IMR-90 (cell line): ENCODE results near the gene RGMB. TPM values are rescaled to one million over a fixed set of nuclear protein-coding genes. Genes with fewer than 3 reads are reported as not detected.
A peak's percentile ranks its signal among the peaks of the same experiment; 100 is the strongest.

Experiments
- ATAC-seq: fragments of 200-7000 bp; cut with Tn5 transposase; 2 replicates; pipeline ENCODE4 v1.9.1; 2020; ENCODE audit warnings: low read depth, mild to moderate bottlenecking, moderate library complexity
- BruUV-seq: library from RNA; stranded (reverse); fragments of 400-500 nt; replicated peaks from 2 replicates; lab custom pipeline; 2021; lab: Mats Ljungman, UMichigan
- CTCF ChIA-PET: fragments of 300-600 bp; formaldehyde crosslinking; extraction: SDS; loops from one replicate; lab custom pipeline; 2021; ENCODE audit warnings: antibody characterized with exemption; lab: Yijun Ruan, JAX
- POLR2A ChIA-PET: fragments of 300-600 bp; sonication (Branson Sonifier 250); formaldehyde crosslinking; loops from one replicate; lab custom pipeline; 2022; ENCODE audit warnings: antibody characterized with exemption; ENCODE audit not compliant: unreplicated experiment; lab: Charles Lee
- DNase-seq: peaks from one replicate; pipeline ENCODE4 v3.0.0; 2013
- H2AFZ ChIP-seq: replicated peaks from 2 replicates; pipeline ENCODE3; 2013; ENCODE audit warnings: low read length, mild to moderate bottlenecking; ENCODE audit not compliant: poor library complexity
- H2AK5ac ChIP-seq: 2 replicates; pipeline ENCODE4 v1.6.1; 2013; ENCODE audit warnings: low read depth, low read length, inconsistent platforms
- H2AK9ac ChIP-seq: replicated peaks from 2 replicates; pipeline ENCODE3; 2013; ENCODE audit warnings: mild to moderate bottlenecking, low read depth, low read length, moderate library complexity; ENCODE audit not compliant: poor library complexity
- H2BK120ac ChIP-seq: 2 replicates; pipeline ENCODE4 v1.6.1; 2013; ENCODE audit warnings: low read depth, low read length, inconsistent platforms
- H2BK15ac ChIP-seq: 3 replicates; pipeline ENCODE4 v1.6.1; 2013; ENCODE audit warnings: low read depth, low read length, inconsistent platforms
- H2BK20ac ChIP-seq: 2 replicates; pipeline ENCODE4 v1.6.1; 2013; ENCODE audit warnings: low read depth, mild to moderate bottlenecking, inconsistent platforms, low read length, moderate library complexity
- H2BK5ac ChIP-seq: 2 replicates; pipeline ENCODE4 v1.6.1; 2013; ENCODE audit warnings: mild to moderate bottlenecking, low read depth, low read length, inconsistent platforms; ENCODE audit not compliant: poor library complexity, severe bottlenecking
- H3K14ac ChIP-seq: replicated peaks from 2 replicates; pipeline ENCODE4 v1.6.1; 2013; ENCODE audit warnings: low read depth, low read length, inconsistent platforms
- H3K18ac ChIP-seq: 2 replicates; pipeline ENCODE4 v1.6.1; 2013; ENCODE audit warnings: low read depth, low read length, control low read depth
- H3K23ac ChIP-seq: 2 replicates; pipeline ENCODE4 v1.6.1; 2013; ENCODE audit warnings: low read depth, low read length, inconsistent platforms
- H3K27ac ChIP-seq: 2 replicates; pipeline ENCODE4 v1.5.1; 2013; ENCODE audit warnings: mild to moderate bottlenecking, control low read depth, low read length; ENCODE audit not compliant: insufficient read depth
- H3K27me3 ChIP-seq: 2 replicates; pipeline ENCODE4 v1.6.1; 2013; ENCODE audit warnings: low read length; ENCODE audit not compliant: control insufficient read depth, insufficient read depth
- H3K36me3 ChIP-seq: 2 replicates; pipeline ENCODE4 v1.6.1; 2013; ENCODE audit warnings: low read length, mixed read lengths; ENCODE audit not compliant: control insufficient read depth, insufficient read depth
- H3K4ac ChIP-seq: 2 replicates; pipeline ENCODE4 v1.6.1; 2013; ENCODE audit warnings: low read depth, low read length, inconsistent platforms
- H3K4me1 ChIP-seq: 2 replicates; pipeline ENCODE4 v1.6.1; 2013; ENCODE audit warnings: low read length, mixed read lengths; ENCODE audit not compliant: control insufficient read depth, insufficient read depth
- H3K4me2 ChIP-seq: 2 replicates; pipeline ENCODE4 v1.6.1; 2013; ENCODE audit warnings: low read depth, mild to moderate bottlenecking, control low read depth, low read length, moderate library complexity
- H3K4me3 ChIP-seq: 2 replicates; pipeline ENCODE4 v1.5.1; 2013; ENCODE audit warnings: low read depth, mild to moderate bottlenecking, control low read depth, low read length, moderate library complexity; ENCODE audit not compliant: insufficient read depth
- H3K56ac ChIP-seq: 2 replicates; pipeline ENCODE4 v1.6.1; 2013; ENCODE audit warnings: low read length, inconsistent platforms; ENCODE audit not compliant: insufficient read depth; ENCODE audit errors: extremely low read depth
- H3K79me1 ChIP-seq, 2 experiments: 2 replicates each; pipeline ENCODE4 v1.6.1; 2013; ENCODE audit warnings: low read length in 2 of 2, inconsistent platforms in 1 of 2, low read depth in 1 of 2
- H3K9ac ChIP-seq: 2 replicates; pipeline ENCODE4 v1.6.1; 2013; ENCODE audit warnings: low read depth, low read length, control low read depth
- H3K9me1 ChIP-seq: 2 replicates; pipeline ENCODE4 v1.6.1; 2013; ENCODE audit warnings: low read length, inconsistent platforms; ENCODE audit not compliant: insufficient read depth
- H3K9me3 ChIP-seq: 2 replicates; pipeline ENCODE4 v1.6.1; 2013; ENCODE audit warnings: low read length; ENCODE audit not compliant: control insufficient read depth, insufficient read depth
- H4K20me1 ChIP-seq: 2 replicates; pipeline ENCODE4 v1.6.1; 2013; ENCODE audit warnings: low read length, inconsistent platforms; ENCODE audit not compliant: insufficient read depth
- H4K5ac ChIP-seq: 2 replicates; pipeline ENCODE4 v1.6.1; 2013; ENCODE audit warnings: mild to moderate bottlenecking, low read depth, low read length, control low read depth
- H4K8ac ChIP-seq, 2 experiments: 2 replicates each; pipeline ENCODE4 v1.6.1; 2013; ENCODE audit warnings: low read depth in 2 of 2, low read length in 2 of 2, control low read depth in 1 of 2, inconsistent platforms in 1 of 2
- H4K91ac ChIP-seq: 2 replicates; pipeline ENCODE4 v1.6.1; 2013; ENCODE audit warnings: low read depth, low read length, inconsistent platforms; ENCODE audit not compliant: insufficient read depth
- BHLHE40 ChIP-seq: fragments of 150-350 bp; IDR thresholded peaks from 2 replicates; pipeline ENCODE4 v1.6.1; 2016; ENCODE audit warnings: mild to moderate bottlenecking, low read depth, low read length
- CEBPB ChIP-seq: IDR thresholded peaks from 2 replicates; pipeline ENCODE4 v1.6.1; 2012; ENCODE audit warnings: low read depth, low read length, improper control_type of control experiment
- MAFK ChIP-seq: IDR thresholded peaks from 2 replicates; pipeline ENCODE4 v1.6.1; 2012; ENCODE audit warnings: low read depth, low read length, improper control_type of control experiment
- RFX5 ChIP-seq: IDR thresholded peaks from 2 replicates; pipeline ENCODE4 v1.8.0; 2012; ENCODE audit warnings: low read depth, mild to moderate bottlenecking, low read length, moderate library complexity
- SMC3 ChIP-seq: fragments of 150-350 bp; IDR thresholded peaks from 2 replicates; pipeline ENCODE4 v1.6.1; 2016; ENCODE audit warnings: low read depth, mild to moderate bottlenecking, antibody characterized with exemption, low read length, moderate library complexity
- dilution Hi-C: fragments of 300-500 bp; cut with HindIII; formaldehyde crosslinking; loops from one replicate; pipeline ENCODE4 v1.14.3; 2018; ENCODE audit warnings: low sequenced_read_pairs; ENCODE audit not compliant: unreplicated experiment
- in situ Hi-C: fragments of 300-500 bp; cut with MboI; formaldehyde crosslinking; loops from 3 replicates; pipeline ENCODE4 v1.14.3; 2019; ENCODE audit warnings: low sequenced_read_pairs, inconsistent platforms, mixed read lengths
- intact Hi-C: fragments of 100-400 bp; cut with micrococcal nuclease; formaldehyde crosslinking; loops from 2 replicates; pipeline ENCODE4 v1.10.0; 2022
- polyA plus RNA-seq, 3 experiments: library from polyadenylated mRNA; depleted of rRNA; stranded (reverse); fragments of >200 nt; gene quantifications; 2 replicates each; pipeline ENCODE4 v1.2.3, GENCODE V29; 2012; ENCODE audit warnings: low replicate concordance in 1 of 3
- total RNA-seq: library from RNA; depleted of rRNA; stranded (reverse); fragments of >200 nt; gene quantifications from 2 replicates; pipeline ENCODE4 v1.2.3, GENCODE V29; 2012

RGMB gene
- total and polyA plus RNA-seq, 2 of the 4 experiments (the other 2 are of a cell fraction), result 74.4 to 129 TPM

DNA sequence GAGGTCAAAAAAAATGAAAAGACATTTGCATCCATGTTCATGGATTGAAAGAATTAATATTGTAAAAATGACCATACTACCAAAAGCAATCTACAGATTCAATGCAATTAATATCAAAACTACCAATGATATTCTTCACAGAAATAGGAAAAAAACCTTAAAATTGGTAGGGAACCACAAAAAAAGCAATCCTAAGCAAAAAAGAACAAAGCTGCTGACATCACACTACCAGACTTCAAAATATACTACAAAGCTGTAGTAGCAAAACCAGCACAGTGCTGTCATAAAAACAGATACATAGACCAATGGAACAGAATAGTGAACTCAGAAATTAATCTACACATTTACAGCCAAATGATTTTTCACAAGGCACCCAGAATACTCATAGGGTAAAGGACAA is 34.3 kb downstream of the RGMB start:
- H3K9me1 ChIP-seq, result no peaks in the 10 kb centered on the region
- dilution Hi-C loops, result no loop called here
- H2BK20ac ChIP-seq, result no peak overlapping the region
- H3K27me3 ChIP-seq, result no peaks in the 10 kb centered on the region
- ATAC-seq (no peak), DNase-seq (no peak)
- no peak overlapping the region for H2AK5ac ChIP-seq
- no peak overlapping the region for H2AFZ ChIP-seq
- no peak overlapping the region for H3K14ac ChIP-seq
- no peak overlapping the region for H3K18ac ChIP-seq
- H3K23ac ChIP-seq, result no peak overlapping the region
- no peak overlapping the region for H3K4me2 ChIP-seq
- in situ Hi-C loops, result no loop called here
- ChIA-PET CTCF (no interaction called here), POLR2A (no interaction called here)
- H3K56ac ChIP-seq, result no peak overlapping the region
- no peak overlapping the region for H3K9ac ChIP-seq
- no peak overlapping the region for H4K5ac ChIP-seq
- no peak overlapping the region for H3K27ac ChIP-seq
- H2BK15ac ChIP-seq, result no peak overlapping the region
- intact Hi-C loops, result no loop called here
- no peaks in the 10 kb centered on the region for H3K36me3 ChIP-seq
- no peaks in the 10 kb centered on the region; a peak in 1 of 4 replicates for H3K79me1 ChIP-seq
- no peaks in the 10 kb centered on the region for H3K4me1 ChIP-seq
- H4K20me1 ChIP-seq, result no peaks in the 10 kb centered on the region
- no peak overlapping the region for H4K8ac ChIP-seq
- H2AK9ac ChIP-seq, result no peak overlapping the region
- no peak overlapping the region for H2BK5ac ChIP-seq
- no TSS peak for BruUV-seq
- H4K91ac ChIP-seq, result no peak overlapping the region
- no peak overlapping the region for H3K4ac ChIP-seq
- H3K4me3 ChIP-seq, result no peak overlapping the region
- 0 out of 2 replicates have a peak, but pooled peaks cover 2% of the 10 kb centered on the region for H3K9me3 ChIP-seq
- TF ChIP-seq CEBPB, result no peak
- no peak for TF ChIP-seq RFX5
- TF ChIP-seq BHLHE40, result no peak
- TF ChIP-seq SMC3, result no peak
- peak; percentile 57 for TF ChIP-seq MAFK
- no peak overlapping the region for H2BK120ac ChIP-seq
